CD4-positive, alpha-beta T cell (primary cell): ENCODE results near the gene NAGPA. TPM values are rescaled to one million over a fixed set of nuclear protein-coding genes. Genes with fewer than 3 reads are reported as not detected.

Experiments
- ATAC-seq: fragments of 200-7000 bp; cut with Tn5 transposase; one replicate; pipeline ENCODE4 v1.10.0; 2022; ENCODE audit warnings: mild to moderate bottlenecking; ENCODE audit not compliant: poor library complexity
- CTCF ChIA-PET: fragments of 350-600 bp; sonication (Branson Sonifier 250); formaldehyde crosslinking; loops from one replicate; lab custom pipeline; 2021; ENCODE audit warnings: antibody characterized with exemption, inconsistent platforms; lab: Charles Lee
- POLR2A ChIA-PET: fragments of 350-600 bp; sonication (Branson Sonifier 250); formaldehyde crosslinking; loops from one replicate; lab custom pipeline; 2021; ENCODE audit warnings: antibody characterized with exemption, inconsistent platforms; lab: Charles Lee
- DNase-seq, 14 experiments: peaks; one replicate each; pipeline ENCODE4 v3.0.0-alpha.2; 2013 to 2020; ENCODE audit warnings: mixed read lengths in 2 of 14
- H3K27ac ChIP-seq, 2 donors: one replicate each; pipeline versions ENCODE4 v1.5.1 to v1.7.0; 2013; ENCODE audit warnings: low read length in 2 of 2, low read depth in 1 of 2, mild to moderate bottlenecking in 1 of 2
- H3K27me3 ChIP-seq, 2 experiments: 1 replicate in 1 of 2; 2 replicates in 1 of 2; pipeline versions ENCODE4 v1.6.1 to v1.7.0; 2013; ENCODE audit warnings: low read length in 2 of 2, control low read depth in 1 of 2, mild to moderate bottlenecking in 1 of 2, moderate library complexity in 1 of 2; ENCODE audit not compliant: insufficient read depth in 2 of 2, control insufficient read depth in 1 of 2
- H3K36me3 ChIP-seq: one replicate; pipeline ENCODE4 v1.6.1; 2013; ENCODE audit warnings: low read length, control low read depth; ENCODE audit not compliant: insufficient read depth
- H3K4me1 ChIP-seq: one replicate; pipeline ENCODE4 v1.6.1; 2013; ENCODE audit warnings: low read length, control low read depth; ENCODE audit not compliant: insufficient read depth
- H3K4me3 ChIP-seq: one replicate; pipeline ENCODE4 v1.5.1; 2013; ENCODE audit warnings: mild to moderate bottlenecking, low read length, moderate library complexity
- H3K9me3 ChIP-seq, 2 experiments: 1 replicate in 1 of 2; 2 replicates in 1 of 2; pipeline versions ENCODE4 v1.6.1 to v1.7.0; 2013; ENCODE audit warnings: low read length in 2 of 2, mild to moderate bottlenecking in 2 of 2, control low read depth in 1 of 2, moderate library complexity in 1 of 2; ENCODE audit not compliant: control insufficient read depth in 1 of 2, insufficient read depth in 1 of 2
- H3K27ac Mint-ChIP-seq: one replicate; pipeline ENCODE4 v1.8.0; 2020; ENCODE audit warnings: mixed read lengths
- H3K27me3 Mint-ChIP-seq: one replicate; pipeline ENCODE4 v1.8.0; 2021; ENCODE audit warnings: mixed read lengths
- H3K36me3 Mint-ChIP-seq: one replicate; pipeline ENCODE4 v1.8.0; 2021; ENCODE audit warnings: low read depth, mixed read lengths
- H3K4me1 Mint-ChIP-seq: one replicate; pipeline ENCODE4 v1.8.0; 2021; ENCODE audit warnings: low read depth, mixed read lengths
- H3K4me3 Mint-ChIP-seq: one replicate; pipeline ENCODE4 v1.8.0; 2020; ENCODE audit warnings: mild to moderate bottlenecking, mixed read lengths
- H3K9me3 Mint-ChIP-seq: one replicate; pipeline ENCODE4 v1.8.0; 2020; ENCODE audit warnings: mixed read lengths
- CTCF ChIP-seq: fragments of 200-600 bp; IDR thresholded peaks from one replicate; pipeline ENCODE4 v1.8.0; 2022; ENCODE audit warnings: antibody characterized with exemption, mild to moderate bottlenecking
- intact Hi-C, 2 experiments: fragments of 100-400 bp; cut with DNase I in 1 of 2; cut with micrococcal nuclease in 1 of 2; formaldehyde crosslinking; loops; one replicate each; pipeline versions ENCODE4 v1.15.1 to v1.9.0; 2023 to 2025; cut with DNase I, micrococcal nuclease
- total RNA-seq, 174 experiments: library from RNA in 2 of 174; stranded (reverse) in 2 of 174; gene quantifications; one replicate each; pipeline ENCODE4 v1.2.3 and lab custom pipeline; 2021 to 2026

NAGPA gene
- total RNA-seq, 2 experiments from 2014 or later = 30.0 to 34.0 TPM

- Histone ChIP-seq H3K4me3 (no peak overlapping the region), H3K27ac (no peak overlapping the region), H3K27me3 (no peaks in the 10 kb centered on the region), H3K36me3 (peaks cover 6% of the 10 kb centered on the region), H3K9me3 (peaks cover 0 to under 1% of the 10 kb centered on the region in 2 experiments), H3K4me1 (no peaks in the 10 kb centered on the region)
- ATAC-seq (no peak), DNase-seq (no peak)
- H3K27me3 Mint-ChIP-seq = no peaks in the 10 kb centered on the region
- ChIA-PET POLR2A (no interaction called here), CTCF (no interaction called here)
- no peak overlapping the region for H3K4me3 Mint-ChIP-seq
- TF ChIP-seq CTCF = no peak
- H3K36me3 Mint-ChIP-seq = peaks cover 8% of the 10 kb centered on the region
- H3K27ac Mint-ChIP-seq = no peak overlapping the region
- no peaks in the 10 kb centered on the region for H3K4me1 Mint-ChIP-seq
- no peaks in the 10 kb centered on the region for H3K9me3 Mint-ChIP-seq
- intact Hi-C loops = no loop called here
These were observed 11.2 kb downstream of the NAGPA start for GRCh38 chr16:5022521-5022920.

- intact Hi-C loops = no loop called here
- POLR2A ChIA-PET = no interaction called here
- no peak for DNase-seq
These were observed 13.2 kb downstream of the NAGPA start for GRCh38 chr16:5020551-5020950.

DNA sequence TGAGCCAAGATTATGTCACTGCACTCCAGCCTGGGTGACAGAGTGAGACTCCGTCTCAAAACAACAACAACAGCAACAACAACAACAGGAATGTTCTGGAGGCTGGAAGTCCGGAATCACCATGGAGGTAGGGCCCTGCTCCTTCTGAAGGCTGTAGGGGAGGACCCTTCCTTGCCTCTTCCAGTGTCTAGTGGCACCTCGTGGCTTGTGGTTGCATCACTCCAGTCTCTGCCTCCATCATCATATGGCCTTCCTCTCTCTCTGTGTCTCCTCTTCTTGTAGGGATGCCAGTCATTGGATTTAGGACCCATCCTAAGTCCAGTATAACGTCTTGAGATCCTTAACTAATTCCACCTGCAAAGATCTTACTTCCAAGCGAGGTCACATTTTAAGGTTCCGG is 14.0 kb downstream of the NAGPA start:
- no peak overlapping the region for H3K4me3 Mint-ChIP-seq
- Histone ChIP-seq H3K36me3 (no peaks in the 10 kb centered on the region), H3K9me3 (peaks cover 0 to 5% of the 10 kb centered on the region in 2 experiments), H3K4me3 (no peak overlapping the region), H3K27me3 (peaks cover 0 to under 1% of the 10 kb centered on the region in 2 experiments), H3K27ac (no peak overlapping the region), H3K4me1 (no peaks in the 10 kb centered on the region)
- ChIA-PET CTCF (no interaction called here), POLR2A (no interaction called here)
- DNase-seq (no peak), ATAC-seq (no peak)
- H3K36me3 Mint-ChIP-seq = no peaks in the 10 kb centered on the region
- no peak overlapping the region for H3K27ac Mint-ChIP-seq
- intact Hi-C loops = no loop called here
- H3K9me3 Mint-ChIP-seq = no peaks in the 10 kb centered on the region
- no peaks in the 10 kb centered on the region for H3K4me1 Mint-ChIP-seq
- no peaks in the 10 kb centered on the region for H3K27me3 Mint-ChIP-seq
- TF ChIP-seq CTCF = no peak

More at GRCh38 chr16:5020551-5020950, 13.2 kb downstream of the NAGPA start:
- no peak for TF ChIP-seq CTCF
- H3K4me3 ChIP-seq = no peak overlapping the region
- H3K4me3 Mint-ChIP-seq = no peak overlapping the region
- H3K9me3 Mint-ChIP-seq = no peaks in the 10 kb centered on the region
- H3K9me3 ChIP-seq = peaks cover 0 to 5% of the 10 kb centered on the region in 2 experiments
- no peaks in the 10 kb centered on the region for H3K36me3 ChIP-seq
- H3K27me3 Mint-ChIP-seq = no peaks in the 10 kb centered on the region
- no peaks in the 10 kb centered on the region for H3K36me3 Mint-ChIP-seq
- H3K27ac ChIP-seq = no peak overlapping the region
- H3K27me3 ChIP-seq = no peaks in the 10 kb centered on the region
- no peak overlapping the region for H3K27ac Mint-ChIP-seq
- no peak for ATAC-seq
- CTCF ChIA-PET = no interaction called here
- H3K4me1 ChIP-seq = no peaks in the 10 kb centered on the region
- no peaks in the 10 kb centered on the region for H3K4me1 Mint-ChIP-seq
